ENCODE measurements around the gene CBFA2T3.

DNA sequence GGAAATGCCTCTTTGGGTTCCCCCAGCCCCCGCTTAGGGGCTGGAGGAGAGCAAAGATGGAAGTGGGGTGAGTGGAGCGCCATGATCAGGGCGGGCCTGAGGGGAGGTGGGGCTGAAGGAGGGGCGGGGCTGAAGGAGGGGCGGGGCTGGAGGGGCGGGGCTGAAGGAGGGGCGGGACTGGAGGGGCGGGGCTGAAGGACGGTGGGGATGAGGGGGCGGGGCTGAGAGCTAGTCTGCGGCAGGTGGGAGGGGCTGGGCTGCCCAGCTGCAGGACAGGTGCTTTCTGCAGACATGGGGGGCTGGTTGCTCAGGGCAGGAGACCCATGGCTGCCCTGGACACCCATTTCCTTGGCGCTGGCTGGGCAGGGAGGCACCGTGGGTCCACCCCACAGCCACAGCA, 71.4 kb downstream of the CBFA2T3 start:
- TF ChIP-seq CTCF (IDR thresholded peaks at IDR 0.05), result no peak
- TF ChIP-seq ZFX (IDR thresholded peaks at IDR 0.05; ENCODE audit: borderline replicate concordance), result no peak

Measured in 22Rv1 (cell line).